OCI-LY3 (cell line): ENCODE results near the gene DOC2A.

Experiments
- EZH2phosphoT487 ChIP-seq: fragments of 200-600 bp; shearing (Covaris generic); IDR thresholded peaks from 2 replicates; pipeline ENCODE4 v1.6.1; 2018; ENCODE audit warnings: antibody characterized with exemption, mixed run types, low read depth
- TF ChIP-seq, protein P1 (sequence below): fragments of 200-600, 300-600 bp; sonication (generic); IDR thresholded peaks from 2 replicates; pipeline ENCODE4 v1.5.1; 2014; ENCODE audit warnings: antibody characterized with exemption, low read length, low read depth

DNA sequence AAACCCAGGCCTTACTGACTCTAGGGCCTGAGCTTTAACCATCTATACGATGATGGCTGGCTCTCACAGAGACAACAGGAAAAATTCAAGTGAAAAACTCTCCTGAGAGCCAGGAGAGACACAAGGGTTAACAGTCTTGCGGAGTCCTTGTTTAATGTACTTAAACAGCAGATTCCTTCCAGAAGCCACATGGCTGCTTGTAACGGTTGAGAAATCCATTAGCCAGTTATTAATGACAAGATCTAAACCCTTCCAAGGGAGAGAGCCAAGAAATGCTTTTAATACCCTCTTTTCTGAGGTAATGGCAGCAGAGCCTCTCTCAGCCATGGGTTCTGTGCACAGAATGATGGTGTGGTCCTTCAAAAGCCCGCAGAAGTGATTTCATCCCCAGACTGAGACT lies 49.5 kb upstream of the DOC2A start:
- TF ChIP-seq, protein P1, sequence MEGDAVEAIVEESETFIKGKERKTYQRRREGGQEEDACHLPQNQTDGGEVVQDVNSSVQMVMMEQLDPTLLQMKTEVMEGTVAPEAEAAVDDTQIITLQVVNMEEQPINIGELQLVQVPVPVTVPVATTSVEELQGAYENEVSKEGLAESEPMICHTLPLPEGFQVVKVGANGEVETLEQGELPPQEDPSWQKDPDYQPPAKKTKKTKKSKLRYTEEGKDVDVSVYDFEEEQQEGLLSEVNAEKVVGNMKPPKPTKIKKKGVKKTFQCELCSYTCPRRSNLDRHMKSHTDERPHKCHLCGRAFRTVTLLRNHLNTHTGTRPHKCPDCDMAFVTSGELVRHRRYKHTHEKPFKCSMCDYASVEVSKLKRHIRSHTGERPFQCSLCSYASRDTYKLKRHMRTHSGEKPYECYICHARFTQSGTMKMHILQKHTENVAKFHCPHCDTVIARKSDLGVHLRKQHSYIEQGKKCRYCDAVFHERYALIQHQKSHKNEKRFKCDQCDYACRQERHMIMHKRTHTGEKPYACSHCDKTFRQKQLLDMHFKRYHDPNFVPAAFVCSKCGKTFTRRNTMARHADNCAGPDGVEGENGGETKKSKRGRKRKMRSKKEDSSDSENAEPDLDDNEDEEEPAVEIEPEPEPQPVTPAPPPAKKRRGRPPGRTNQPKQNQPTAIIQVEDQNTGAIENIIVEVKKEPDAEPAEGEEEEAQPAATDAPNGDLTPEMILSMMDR: no peak
- no peak for TF ChIP-seq EZH2phosphoT487
